ENCODE results near the gene CCRL2. TPM values are rescaled to one million over a fixed set of nuclear protein-coding genes. Genes with fewer than 3 reads are reported as not detected.

The CCRL2 gene
- total RNA-seq, 2 donors from 2014 or later = 0.41 to 4.4 TPM

DNA sequence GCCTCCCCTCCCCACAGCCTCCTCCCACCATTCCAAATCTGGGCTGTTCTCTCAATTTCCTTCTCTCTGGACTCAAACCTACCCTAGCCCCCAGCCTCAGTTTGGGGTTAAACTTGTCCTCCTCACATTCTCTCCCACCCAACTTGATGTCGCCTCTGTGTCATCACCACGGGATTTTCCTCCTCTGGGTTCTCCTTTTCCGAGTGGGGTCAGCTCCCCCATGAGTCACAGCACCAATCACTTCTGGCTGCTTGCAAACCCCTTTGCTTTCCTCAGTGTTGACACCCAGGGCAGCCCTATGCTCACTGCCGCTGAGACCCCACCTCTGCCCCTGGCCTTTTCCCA is 644 bp upstream of the CCRL2 start:
- H3K9me3 ChIP-seq = no peaks in the 10 kb centered on the region
- peaks cover 8 to 20% of the 10 kb centered on the region in 2 donors for H3K4me1 ChIP-seq (ENCODE audit: control insufficient read depth in 1 of 2, low read depth in 2 of 2)
- peak overlapping the region; percentile 62 for H3K4me3 ChIP-seq
- no peaks in the 10 kb centered on the region for H3K36me3 ChIP-seq
- no peaks in the 10 kb centered on the region for H3K27me3 ChIP-seq (replicated peaks; ENCODE audit: insufficient read depth)
- DNase-seq (ENCODE audit: low spot score) = no peak
- TF ChIP-seq, protein P1, sequence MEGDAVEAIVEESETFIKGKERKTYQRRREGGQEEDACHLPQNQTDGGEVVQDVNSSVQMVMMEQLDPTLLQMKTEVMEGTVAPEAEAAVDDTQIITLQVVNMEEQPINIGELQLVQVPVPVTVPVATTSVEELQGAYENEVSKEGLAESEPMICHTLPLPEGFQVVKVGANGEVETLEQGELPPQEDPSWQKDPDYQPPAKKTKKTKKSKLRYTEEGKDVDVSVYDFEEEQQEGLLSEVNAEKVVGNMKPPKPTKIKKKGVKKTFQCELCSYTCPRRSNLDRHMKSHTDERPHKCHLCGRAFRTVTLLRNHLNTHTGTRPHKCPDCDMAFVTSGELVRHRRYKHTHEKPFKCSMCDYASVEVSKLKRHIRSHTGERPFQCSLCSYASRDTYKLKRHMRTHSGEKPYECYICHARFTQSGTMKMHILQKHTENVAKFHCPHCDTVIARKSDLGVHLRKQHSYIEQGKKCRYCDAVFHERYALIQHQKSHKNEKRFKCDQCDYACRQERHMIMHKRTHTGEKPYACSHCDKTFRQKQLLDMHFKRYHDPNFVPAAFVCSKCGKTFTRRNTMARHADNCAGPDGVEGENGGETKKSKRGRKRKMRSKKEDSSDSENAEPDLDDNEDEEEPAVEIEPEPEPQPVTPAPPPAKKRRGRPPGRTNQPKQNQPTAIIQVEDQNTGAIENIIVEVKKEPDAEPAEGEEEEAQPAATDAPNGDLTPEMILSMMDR (IDR thresholded peaks at IDR 0.05) = no peak
- ATAC-seq (ENCODE audit: insufficient number of reproducible peaks, low FRiP score, low read depth) = peak; percentile 33
- H3K27ac ChIP-seq = peak overlapping the region in 1 of 2 donors; percentile 70

DNA sequence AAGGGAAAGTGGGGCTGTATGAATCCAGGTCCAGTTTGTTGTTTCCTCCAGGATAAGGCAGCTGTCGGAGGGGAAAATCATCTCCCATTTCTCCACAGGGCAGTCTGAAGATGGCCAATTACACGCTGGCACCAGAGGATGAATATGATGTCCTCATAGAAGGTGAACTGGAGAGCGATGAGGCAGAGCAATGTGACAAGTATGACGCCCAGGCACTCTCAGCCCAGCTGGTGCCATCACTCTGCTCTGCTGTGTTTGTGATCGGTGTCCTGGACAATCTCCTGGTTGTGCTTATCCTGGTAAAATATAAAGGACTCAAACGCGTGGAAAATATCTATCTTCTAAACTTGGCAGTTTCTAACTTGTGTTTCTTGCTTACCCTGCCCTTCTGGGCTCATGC is 911 bp downstream of the CCRL2 start:
- H3K4me3 ChIP-seq = peak overlapping the region; percentile 62
- H3K9me3 ChIP-seq = no peaks in the 10 kb centered on the region
- DNase-seq (ENCODE audit: low spot score) (no peak), ATAC-seq (ENCODE audit: insufficient number of reproducible peaks, low FRiP score, low read depth) (no peak)
- peak overlapping the region in 1 of 2 donors; percentile 70 for H3K27ac ChIP-seq
- H3K4me1 ChIP-seq (ENCODE audit: control insufficient read depth in 1 of 2, low read depth in 2 of 2) = peaks cover 8 to 26% of the 10 kb centered on the region in 2 donors
- H3K27me3 ChIP-seq (replicated peaks; ENCODE audit: insufficient read depth) = no peaks in the 10 kb centered on the region
- no peaks in the 10 kb centered on the region for H3K36me3 ChIP-seq
- TF ChIP-seq, protein P1 (IDR thresholded peaks at IDR 0.05) = no peak

DNA sequence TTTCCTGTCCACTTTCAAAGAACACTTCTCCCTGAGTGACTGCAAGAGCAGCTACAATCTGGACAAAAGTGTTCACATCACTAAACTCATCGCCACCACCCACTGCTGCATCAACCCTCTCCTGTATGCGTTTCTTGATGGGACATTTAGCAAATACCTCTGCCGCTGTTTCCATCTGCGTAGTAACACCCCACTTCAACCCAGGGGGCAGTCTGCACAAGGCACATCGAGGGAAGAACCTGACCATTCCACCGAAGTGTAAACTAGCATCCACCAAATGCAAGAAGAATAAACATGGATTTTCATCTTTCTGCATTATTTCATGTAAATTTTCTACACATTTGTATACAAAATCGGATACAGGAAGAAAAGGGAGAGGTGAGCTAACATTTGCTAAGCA is 1.8 kb downstream of the CCRL2 start:
- Histone ChIP-seq H3K27ac (no peak overlapping the region), H3K4me3 (no peak overlapping the region), H3K4me1 (ENCODE audit: control insufficient read depth in 1 of 2, low read depth in 2 of 2) (peaks cover 8 to 28% of the 10 kb centered on the region in 2 donors), H3K9me3 (no peaks in the 10 kb centered on the region), H3K36me3 (no peaks in the 10 kb centered on the region), H3K27me3 (replicated peaks; ENCODE audit: insufficient read depth) (no peaks in the 10 kb centered on the region)
- no peak for DNase-seq (ENCODE audit: low spot score)
- TF ChIP-seq, protein P1 (IDR thresholded peaks at IDR 0.05) = no peak
- ATAC-seq (ENCODE audit: insufficient number of reproducible peaks, low FRiP score, low read depth) = no peak

DNA sequence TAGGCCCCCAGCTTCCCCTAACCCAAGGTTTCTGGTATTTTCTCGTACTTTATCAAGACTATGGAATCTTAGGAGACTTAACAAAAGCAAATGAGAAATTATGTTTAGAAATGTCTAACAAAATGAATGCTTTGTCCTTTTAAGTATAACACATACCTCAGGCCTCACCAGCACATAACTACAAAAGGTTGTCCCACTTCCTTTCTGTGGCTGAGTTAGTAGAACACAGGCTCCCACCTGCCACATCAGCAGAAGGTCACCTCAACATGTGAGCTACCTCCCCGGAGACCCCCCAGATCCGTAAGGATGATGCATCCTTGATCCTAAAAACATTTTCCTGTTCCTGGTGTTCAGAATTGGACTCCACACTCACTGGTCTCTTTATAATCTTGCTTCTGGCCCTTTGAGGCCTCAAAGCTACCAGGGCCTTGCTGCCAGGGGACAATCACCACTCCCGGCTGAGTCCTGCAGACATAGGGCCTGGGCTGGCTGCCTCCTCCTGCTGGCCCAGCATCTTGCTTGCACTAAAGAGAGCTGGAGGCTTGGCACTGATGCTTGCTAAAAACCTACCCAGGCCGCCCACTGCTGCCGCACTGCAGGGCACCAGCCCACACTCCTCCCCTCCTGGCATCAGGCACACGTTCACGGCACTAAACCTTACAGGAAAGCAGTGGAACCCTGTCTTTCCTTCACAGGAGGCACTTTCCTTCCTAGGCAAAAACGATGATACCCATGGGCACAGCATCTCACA is 2.9 kb downstream of the CCRL2 start:
- ATAC-seq (ENCODE audit: insufficient number of reproducible peaks, low FRiP score, low read depth) = no peak
- no peak for DNase-seq (ENCODE audit: low spot score)
- Histone ChIP-seq H3K27ac (no peak overlapping the region), H3K4me1 (ENCODE audit: control insufficient read depth in 1 of 2, low read depth in 2 of 2) (peaks cover 8 to 22% of the 10 kb centered on the region in 2 donors), H3K9me3 (no peaks in the 10 kb centered on the region), H3K4me3 (no peak overlapping the region), H3K36me3 (no peaks in the 10 kb centered on the region), H3K27me3 (replicated peaks; ENCODE audit: insufficient read depth) (no peaks in the 10 kb centered on the region)
- TF ChIP-seq, protein P1 (IDR thresholded peaks at IDR 0.05) = no peak

DNA sequence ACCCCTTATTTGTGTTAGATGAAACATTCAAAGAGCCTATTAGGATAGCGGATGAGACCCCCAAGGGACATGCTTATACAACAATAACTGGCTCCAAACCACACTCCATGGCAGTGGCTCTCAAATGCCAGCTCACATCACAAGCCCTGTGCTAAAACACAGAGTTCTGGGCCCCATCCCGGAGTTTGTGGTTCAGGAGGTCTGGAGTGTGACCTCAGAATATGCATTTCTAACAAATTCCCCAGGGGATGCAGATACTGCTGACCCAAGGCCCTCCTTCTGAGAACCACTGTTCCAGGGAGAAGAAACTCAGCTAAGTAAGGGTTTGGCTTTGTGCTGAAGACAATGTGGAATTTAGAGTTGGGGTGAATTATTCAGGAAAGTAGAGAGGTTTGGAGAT is 3.6 kb downstream of the CCRL2 start:
- Histone ChIP-seq H3K27me3 (replicated peaks; ENCODE audit: insufficient read depth) (no peaks in the 10 kb centered on the region), H3K36me3 (no peaks in the 10 kb centered on the region), H3K4me1 (ENCODE audit: control insufficient read depth in 1 of 2, low read depth in 2 of 2) (peaks cover 4 to 15% of the 10 kb centered on the region in 2 donors), H3K9me3 (no peaks in the 10 kb centered on the region), H3K27ac (no peak overlapping the region), H3K4me3 (no peak overlapping the region)
- no peak for DNase-seq (ENCODE audit: low spot score)
- TF ChIP-seq, protein P1 (IDR thresholded peaks at IDR 0.05) = no peak
- no peak for ATAC-seq (ENCODE audit: insufficient number of reproducible peaks, low FRiP score, low read depth)

Measured in thoracic aorta (tissue), 2 donors.